ENCODE data around the gene IMMT.

The IMMT gene

GRCh38 chr2:86189782-86190416 is 5.4 kb downstream of the IMMT start:
- DNase-seq (ENCODE audit: extremely low read depth, low read depth), result no peak
- no peak overlapping the region for H3K4me3 ChIP-seq (replicated peaks; ENCODE audit: low read depth, low read length)
- no peak for TF ChIP-seq CTCF (IDR thresholded peaks at IDR 0.05; ENCODE audit: low read depth, low read length, missing control alignments)

- no peak for TF ChIP-seq CTCF (IDR thresholded peaks at IDR 0.05; ENCODE audit: low read depth, low read length, missing control alignments)
- no peak overlapping the region for H3K4me3 ChIP-seq (replicated peaks; ENCODE audit: low read depth, low read length)
- no peak for DNase-seq (ENCODE audit: extremely low read depth, low read depth)
Observed at GRCh38 chr2:86186431-86186830, 8.8 kb downstream of the IMMT start.

- TF ChIP-seq CTCF (IDR thresholded peaks at IDR 0.05; ENCODE audit: low read depth, low read length, missing control alignments), result no peak
- no peak for DNase-seq (ENCODE audit: extremely low read depth, low read depth)
- H3K4me3 ChIP-seq (replicated peaks; ENCODE audit: low read depth, low read length), result no peak overlapping the region
Observed at GRCh38 chr2:86185517-86186212, 9.6 kb downstream of the IMMT start.

GRCh38 chr2:86176597-86176996 is 18.7 kb downstream of the IMMT start:
- no peak overlapping the region for H3K4me3 ChIP-seq (replicated peaks; ENCODE audit: low read depth, low read length)
- TF ChIP-seq CTCF (IDR thresholded peaks at IDR 0.05; ENCODE audit: low read depth, low read length, missing control alignments), result no peak
- no peak for DNase-seq (ENCODE audit: extremely low read depth, low read depth)

- DNase-seq (ENCODE audit: extremely low read depth, low read depth), result no peak
- TF ChIP-seq CTCF (IDR thresholded peaks at IDR 0.05; ENCODE audit: low read depth, low read length, missing control alignments), result no peak
- H3K4me3 ChIP-seq (replicated peaks; ENCODE audit: low read depth, low read length), result no peak overlapping the region
Observed at GRCh38 chr2:86175828-86176227, 19.4 kb downstream of the IMMT start.

- no peak for TF ChIP-seq CTCF (IDR thresholded peaks at IDR 0.05; ENCODE audit: low read depth, low read length, missing control alignments)
- no peak overlapping the region for H3K4me3 ChIP-seq (replicated peaks; ENCODE audit: low read depth, low read length)
- DNase-seq (ENCODE audit: extremely low read depth, low read depth), result no peak
Observed at GRCh38 chr2:86174445-86174844, 20.8 kb downstream of the IMMT start.

All from HFF-Myc (cell line).